Measurements from ENCODE around the gene TANGO2. TPM values are rescaled to one million over a fixed set of nuclear protein-coding genes. Genes with fewer than 3 reads are reported as not detected.

Gene TANGO2
- total and polyA plus RNA-seq, 9 of the 15 experiments (the other 6 are each of a cell fraction or from before 2014, with no cell fraction given): 15.5 to 94.9 (median 70.1) TPM

- TF ChIP-seq NKRF (IDR thresholded peaks at IDR 0.05; ENCODE audit: borderline replicate concordance) (no peak), WHSC1 (IDR thresholded peaks at IDR 0.05; ENCODE audit: low read length) (peak; percentile 91), CREB3L1 (IDR thresholded peaks at IDR 0.05; ENCODE audit: borderline replicate concordance, low read depth) (no peak), MED1 (CRISPR knock-in tag; IDR thresholded peaks at IDR 0.05; ENCODE audit: borderline replicate concordance) (no peak), E2F1 (CRISPR knock-in tag; IDR thresholded peaks at IDR 0.05) (0 out of 2 replicates have a peak, but pooled peaks have one; percentile 53), OTX1 (CRISPR knock-in tag; IDR thresholded peaks at IDR 0.05) (no peak), ERF (CRISPR knock-in tag; IDR thresholded peaks at IDR 0.05) (no peak), ZNF133 (CRISPR knock-in tag; IDR thresholded peaks at IDR 0.05) (peak; percentile 80; the same call in 1 of the 2 replicates), SNAPC5 (CRISPR knock-in tag; IDR thresholded peaks at IDR 0.05) (no peak), HINFP (tag; conservative IDR thresholded peaks at IDR 0.05; ENCODE audit: low read depth) (no peak), ZNF398 (CRISPR knock-in tag; IDR thresholded peaks at IDR 0.05) (no peak), E2F8 (IDR thresholded peaks at IDR 0.05; ENCODE audit: low read depth, partially characterized antibody) (no peak), SP2 (IDR thresholded peaks at IDR 0.05; ENCODE audit: extremely low read depth, low read depth, low read length, poor library complexity, severe bottlenecking) (no peak), POLR2B (IDR thresholded peaks at IDR 0.05; ENCODE audit: low read depth, partially characterized antibody) (peak; percentile 34)
Observed at GRCh38 chr22:20105456-20106204, 84.7 kb downstream of the TANGO2 start (continued).

Data from K562 (cell line).